HG02970 (cell line): ENCODE results near the gene HAVCR1.
"Not testable (repeated sequence)": the region's sequence is repeated elsewhere in the genome, so short reads cannot be mapped to it uniquely, and the experiment has no call there.

Experiments used
- ATAC-seq: cut with Tn5 transposase; IDR thresholded peaks from one replicate; pipeline ENCODE4 v1.9.1; 2021; ENCODE audit warnings: mild to moderate bottlenecking, moderate library complexity, moderate number of reproducible peaks; ENCODE audit not compliant: unreplicated experiment, low FRiP score

HAVCR1 gene

GRCh38 chr5:157059093-157059539 is at the start of gene HAVCR1:
Gene HAVCR1, minus strand, starts transcription at chr5:157059116. Its CDS starts 1,173 bp downstream, at chr5:157057943.
- no peak for ATAC-seq

GRCh38 chr5:157107508-157107907 is 48.6 kb upstream of the HAVCR1 start:
- no peak for ATAC-seq

- ATAC-seq = no peak
Measured at GRCh38 chr5:157106630-157107461, 47.9 kb upstream of the HAVCR1 start.

- ATAC-seq = no peak
Measured at GRCh38 chr5:157100140-157100679, 41.3 kb upstream of the HAVCR1 start.

- ATAC-seq = no peak
Measured at GRCh38 chr5:157088342-157088990, 29.6 kb upstream of the HAVCR1 start.

- no peak for ATAC-seq
Measured at GRCh38 chr5:157086751-157087359, 27.9 kb upstream of the HAVCR1 start.

- no peak for ATAC-seq
Measured at GRCh38 chr5:157085930-157086329, 27.0 kb upstream of the HAVCR1 start.

GRCh38 chr5:157080286-157080685 is 21.4 kb upstream of the HAVCR1 start:
- no peak for ATAC-seq

GRCh38 chr5:157076558-157076957 is 17.6 kb upstream of the HAVCR1 start:
- no peak for ATAC-seq

- no peak for ATAC-seq
Measured at GRCh38 chr5:157072508-157072907, 13.6 kb upstream of the HAVCR1 start.

- ATAC-seq = no peak
Measured at GRCh38 chr5:157069949-157070348, 11.0 kb upstream of the HAVCR1 start.

- no peak for ATAC-seq
Measured at GRCh38 chr5:157068785-157069184, 9.9 kb upstream of the HAVCR1 start.

- ATAC-seq = no peak
Measured at GRCh38 chr5:157068339-157068738, 9.4 kb upstream of the HAVCR1 start.

- no peak for ATAC-seq
Measured at GRCh38 chr5:157067005-157067404, 8.1 kb upstream of the HAVCR1 start.

- no peak for ATAC-seq
Measured at GRCh38 chr5:157066080-157066479, 7.2 kb upstream of the HAVCR1 start.

GRCh38 chr5:157063776-157064430 is 5.0 kb upstream of the HAVCR1 start:
- no peak for ATAC-seq

- ATAC-seq = no peak
Measured at GRCh38 chr5:157059891-157060290, 975 bp upstream of the HAVCR1 start.

- no peak for ATAC-seq
Measured at GRCh38 chr5:157057459-157058370, 1.2 kb downstream of the HAVCR1 start.

GRCh38 chr5:157056848-157057247 is 2.1 kb downstream of the HAVCR1 start:
- not testable (repeated sequence) for ATAC-seq
